HepG2 (cell line): ENCODE data around the gene NCOR2. TPM values are rescaled to one million over a fixed set of nuclear protein-coding genes. Genes with fewer than 3 reads are reported as not detected.

Source experiments
- ARID4A ChIP-seq: sonication (generic); formaldehyde crosslinking; IDR thresholded peaks from 2 replicates; pipeline ENCODE4 v1.5.0; 2020; ENCODE audit warnings: mild to moderate bottlenecking, missing genetic modification reagents, borderline replicate concordance
- ELK4 ChIP-seq: sonication (generic); formaldehyde crosslinking; IDR thresholded peaks from 2 replicates; pipeline ENCODE4 v1.9.0; 2021; ENCODE audit warnings: missing genetic modification reagents, borderline replicate concordance
- HMG20A ChIP-seq: IDR thresholded peaks from 2 replicates; pipeline ENCODE4 v1.6.1; 2016; ENCODE audit warnings: borderline replicate concordance
- HNRNPLL ChIP-seq: fragments of 200-400 bp; formaldehyde crosslinking; IDR thresholded peaks from 2 replicates; pipeline ENCODE4 v1.6.1; 2017; ENCODE audit warnings: mild to moderate bottlenecking, low read depth, low read length; ENCODE audit not compliant: poor library complexity, severe bottlenecking
- MAF1 ChIP-seq: sonication (generic); formaldehyde crosslinking; IDR thresholded peaks from 2 replicates; pipeline ENCODE4 v1.5.0; 2020; ENCODE audit warnings: missing genetic modification reagents, borderline replicate concordance
- MNT ChIP-seq: fragments of 450-650 bp; IDR thresholded peaks from 2 replicates; pipeline ENCODE4 v1.6.1; 2016
- NR2F1 ChIP-seq, 2 experiments: fragments of 450-650 bp in 1 of 2; formaldehyde crosslinking in 1 of 2; IDR thresholded peaks; 2 replicates each; pipeline versions ENCODE4 v1.5.0 to v1.6.1; 2016 to 2020; ENCODE audit warnings: mild to moderate bottlenecking in 1 of 2, missing compliant biosample characterization in 1 of 2, missing genetic modification reagents in 1 of 2, moderate library complexity in 1 of 2
- NR2F2 ChIP-seq: IDR thresholded peaks from 2 replicates; pipeline ENCODE4 v1.6.1; 2012; ENCODE audit warnings: low read depth, inconsistent platforms, borderline replicate concordance
- NRL ChIP-seq: sonication (generic); formaldehyde crosslinking; IDR thresholded peaks from 2 replicates; pipeline ENCODE4 v1.5.0; 2020; ENCODE audit warnings: missing genetic modification reagents, mild to moderate bottlenecking, moderate library complexity, borderline replicate concordance
- PPARG ChIP-seq: conservative IDR thresholded peaks from 2 replicates; pipeline ENCODE4 v1.6.1; 2016; ENCODE audit warnings: missing biosample characterization, missing genetic modification reagents
- RBM39 ChIP-seq: fragments of 200-400 bp; formaldehyde crosslinking; IDR thresholded peaks from one replicate; pipeline ENCODE4 v1.6.1; 2018; ENCODE audit warnings: antibody characterized with exemption, mild to moderate bottlenecking, low read depth, low read length; ENCODE audit not compliant: poor library complexity, severe bottlenecking
- TAF1 ChIP-seq: sonication (generic); formaldehyde crosslinking; IDR thresholded peaks from 2 replicates; pipeline ENCODE4 v1.4.0; 2020; ENCODE audit warnings: missing genetic modification reagents
- YEATS2 ChIP-seq: sonication (generic); formaldehyde crosslinking; IDR thresholded peaks from 2 replicates; pipeline ENCODE4 v1.4.0; 2020; ENCODE audit warnings: missing genetic modification reagents, borderline replicate concordance
- ZBTB2 ChIP-seq: sonication (generic); formaldehyde crosslinking; IDR thresholded peaks from 2 replicates; pipeline ENCODE4 v1.8.0; 2022; ENCODE audit warnings: low read depth, missing genetic modification reagents
- ZMYM3 ChIP-seq: sonication (generic); formaldehyde crosslinking; IDR thresholded peaks from 2 replicates; pipeline ENCODE4 v1.5.1; 2020; ENCODE audit warnings: mild to moderate bottlenecking, missing genetic modification reagents
- ZNF124 ChIP-seq: sonication (generic); formaldehyde crosslinking; IDR thresholded peaks from 2 replicates; pipeline ENCODE4 v1.4.0; 2020; ENCODE audit warnings: missing genetic modification reagents
- ZNF224 ChIP-seq: sonication (generic); formaldehyde crosslinking; IDR thresholded peaks from 2 replicates; pipeline ENCODE4 v1.5.0; 2020; ENCODE audit warnings: mild to moderate bottlenecking, missing genetic modification reagents
- ZNF343 ChIP-seq: sonication (generic); formaldehyde crosslinking; IDR thresholded peaks from 2 replicates; pipeline ENCODE4 v1.4.0; 2020; ENCODE audit warnings: mild to moderate bottlenecking, missing genetic modification reagents
- polyA plus RNA-seq, 8 experiments: library from polyadenylated mRNA; depleted of rRNA in 3 of 8; stranded (reverse) in 7 of 8; unstranded in 1 of 8; fragments of >200 nt; fragmentation: Illumina TruSeq in 4 of 8; extraction: Trizol in 4 of 8; gene quantifications; 2 replicates each; pipeline versions ENCODE4 v1.2.1 to v1.2.3, GENCODE V29; 2011 to 2016; ENCODE audit warnings: low read depth in 4 of 8, missing spikeins in 1 of 8, mixed read lengths in 1 of 8; ENCODE audit not compliant: insufficient read depth in 1 of 8
- total RNA-seq, 5 experiments: library from RNA; depleted of rRNA; stranded (reverse); fragments of >200 nt; fragmentation: Illumina TruSeq; extraction: Trizol; gene quantifications; 2 replicates each; pipeline ENCODE4 v1.2.3, GENCODE V29; 2016; ENCODE audit warnings: low read depth in 1 of 5

Gene NCOR2
- total and polyA plus RNA-seq, 2 of the 13 experiments (the other 11 are each of a cell fraction or from before 2014, with no cell fraction given) = 4.5 to 5.7 TPM

- 0 out of 2 replicates have a peak, but pooled peaks have one; percentile 32 for TF ChIP-seq ZNF343 (CRISPR knock-in tag)
- no peak for TF ChIP-seq ZBTB2 (CRISPR knock-in tag)
- TF ChIP-seq ARID4A = peak; percentile 15; the same call in 1 of the 2 replicates
- no peak for TF ChIP-seq ZNF124 (CRISPR knock-in tag)
- no peak for TF ChIP-seq MNT
- peak; percentile 21 for TF ChIP-seq HNRNPLL
- peak; percentile 22; the same call in 1 of the 2 replicates for TF ChIP-seq ZMYM3
- TF ChIP-seq NR2F2 = no peak
- TF ChIP-seq PPARG (CRISPR knock-in tag) = no peak
- no peak for TF ChIP-seq HMG20A
- TF ChIP-seq MAF1 (CRISPR knock-in tag) = no peak
- TF ChIP-seq NR2F1 (CRISPR knock-in tag; IDR thresholded peaks at IDR 0.05) = no peak
- no peak for TF ChIP-seq YEATS2 (CRISPR knock-in tag)
- TF ChIP-seq ZNF224 (CRISPR knock-in tag) = no peak
- no peak for TF ChIP-seq TAF1 (CRISPR knock-in tag)
- TF ChIP-seq RBM39 = peak; percentile 59
- 0 out of 2 replicates have a peak, but pooled peaks have one; percentile 38 for TF ChIP-seq NRL (CRISPR knock-in tag)
- TF ChIP-seq ELK4 = no peak
Measured at GRCh38 chr12:124567673-124568373, 411 bp upstream of the NCOR2 start (continued).
